PFSK-1 (cell line): Measurements from ENCODE around the gene AMPD3.

Experiments used
- FOXP2 ChIP-seq: optimal IDR thresholded peaks from 2 replicates; pipeline ENCODE3; 2011; ENCODE audit warnings: borderline replicate concordance, control low read depth, inconsistent platforms; ENCODE audit not compliant: insufficient read depth; ENCODE audit errors: extremely low read length, extremely low read depth
- POLR2AphosphoS5 ChIP-seq: IDR thresholded peaks from 2 replicates; pipeline ENCODE4 v1.6.1; 2012; ENCODE audit warnings: low read depth, mild to moderate bottlenecking, control low read depth, low read length, moderate library complexity
- SIN3A ChIP-seq: IDR thresholded peaks from 2 replicates; pipeline ENCODE4 v1.6.1; 2012; ENCODE audit warnings: mild to moderate bottlenecking, low read length, moderate library complexity, borderline replicate concordance; ENCODE audit not compliant: insufficient read depth
- TAF1 ChIP-seq: IDR thresholded peaks from 2 replicates; pipeline ENCODE4 v1.6.1; 2012; ENCODE audit warnings: low read length, control low read depth, borderline replicate concordance; ENCODE audit not compliant: insufficient read depth
- TF ChIP-seq, protein P1 (sequence below), 2 experiments: IDR thresholded peaks; 2 replicates each; pipeline versions ENCODE4 v1.6.1 to v1.8.0; 2011 to 2012; ENCODE audit warnings: low read depth in 2 of 2, low read length in 2 of 2, control low read depth in 1 of 2, inconsistent platforms in 1 of 2, mild to moderate bottlenecking in 1 of 2, moderate library complexity in 1 of 2; ENCODE audit not compliant: insufficient read depth in 1 of 2

AMPD3 gene

DNA sequence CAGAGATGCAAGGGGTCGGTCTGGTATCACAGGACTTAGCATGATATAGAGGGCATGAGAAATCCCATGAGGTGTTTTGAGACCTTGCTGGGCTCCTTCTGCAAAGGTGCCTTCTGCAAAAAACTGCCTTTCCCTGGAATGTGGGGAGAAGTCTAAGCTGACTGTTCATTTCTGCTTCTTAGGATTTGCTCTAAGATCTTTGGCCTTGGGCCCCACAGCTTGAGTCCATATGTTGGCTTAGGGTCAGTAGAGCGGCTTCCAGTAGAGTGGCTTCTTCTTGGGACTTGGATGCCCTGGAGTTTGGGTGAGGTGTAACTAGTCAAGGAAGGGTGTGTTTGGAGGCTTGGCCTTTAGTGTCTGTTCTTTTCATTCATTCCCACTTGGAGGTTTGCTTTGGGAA is 37.0 kb downstream of the AMPD3 start:
- TF ChIP-seq TAF1 (no peak), FOXP2 (no peak), POLR2AphosphoS5 (no peak), SIN3A (no peak)
- TF ChIP-seq, protein P1, sequence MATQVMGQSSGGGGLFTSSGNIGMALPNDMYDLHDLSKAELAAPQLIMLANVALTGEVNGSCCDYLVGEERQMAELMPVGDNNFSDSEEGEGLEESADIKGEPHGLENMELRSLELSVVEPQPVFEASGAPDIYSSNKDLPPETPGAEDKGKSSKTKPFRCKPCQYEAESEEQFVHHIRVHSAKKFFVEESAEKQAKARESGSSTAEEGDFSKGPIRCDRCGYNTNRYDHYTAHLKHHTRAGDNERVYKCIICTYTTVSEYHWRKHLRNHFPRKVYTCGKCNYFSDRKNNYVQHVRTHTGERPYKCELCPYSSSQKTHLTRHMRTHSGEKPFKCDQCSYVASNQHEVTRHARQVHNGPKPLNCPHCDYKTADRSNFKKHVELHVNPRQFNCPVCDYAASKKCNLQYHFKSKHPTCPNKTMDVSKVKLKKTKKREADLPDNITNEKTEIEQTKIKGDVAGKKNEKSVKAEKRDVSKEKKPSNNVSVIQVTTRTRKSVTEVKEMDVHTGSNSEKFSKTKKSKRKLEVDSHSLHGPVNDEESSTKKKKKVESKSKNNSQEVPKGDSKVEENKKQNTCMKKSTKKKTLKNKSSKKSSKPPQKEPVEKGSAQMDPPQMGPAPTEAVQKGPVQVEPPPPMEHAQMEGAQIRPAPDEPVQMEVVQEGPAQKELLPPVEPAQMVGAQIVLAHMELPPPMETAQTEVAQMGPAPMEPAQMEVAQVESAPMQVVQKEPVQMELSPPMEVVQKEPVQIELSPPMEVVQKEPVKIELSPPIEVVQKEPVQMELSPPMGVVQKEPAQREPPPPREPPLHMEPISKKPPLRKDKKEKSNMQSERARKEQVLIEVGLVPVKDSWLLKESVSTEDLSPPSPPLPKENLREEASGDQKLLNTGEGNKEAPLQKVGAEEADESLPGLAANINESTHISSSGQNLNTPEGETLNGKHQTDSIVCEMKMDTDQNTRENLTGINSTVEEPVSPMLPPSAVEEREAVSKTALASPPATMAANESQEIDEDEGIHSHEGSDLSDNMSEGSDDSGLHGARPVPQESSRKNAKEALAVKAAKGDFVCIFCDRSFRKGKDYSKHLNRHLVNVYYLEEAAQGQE (IDR thresholded peaks at IDR 0.05; ENCODE audit: insufficient read depth in 1 of 2, low read depth in 2 of 2, low read length in 2 of 2), result no peak

DNA sequence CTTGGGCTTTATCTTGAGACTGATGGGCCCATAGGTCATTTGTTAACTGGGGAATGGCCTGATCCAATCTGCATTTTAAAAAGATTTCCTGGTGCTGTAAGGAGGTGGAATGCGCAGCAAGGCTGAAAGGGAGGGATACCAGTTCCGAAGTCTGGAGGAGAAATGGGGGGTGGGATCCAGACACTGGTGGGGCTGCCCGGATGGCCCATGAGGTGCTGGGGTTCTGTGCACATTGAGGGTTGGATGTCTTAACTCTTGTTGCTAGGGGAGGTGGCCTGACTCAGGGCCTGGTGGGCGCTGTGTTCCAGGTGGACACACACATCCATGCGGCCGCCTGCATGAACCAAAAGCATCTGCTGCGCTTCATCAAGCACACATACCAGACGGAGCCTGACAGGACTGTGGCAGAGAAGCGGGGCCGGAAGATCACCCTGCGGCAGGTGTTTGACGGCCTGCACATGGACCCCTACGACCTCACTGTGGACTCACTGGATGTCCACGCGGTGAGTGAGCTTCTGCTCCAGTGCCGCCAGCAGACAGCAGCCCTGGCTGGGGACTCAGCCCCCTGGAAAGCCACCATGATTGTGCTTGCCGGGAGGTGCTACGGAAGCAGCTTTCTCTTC is 38.1 kb downstream of the AMPD3 start:
- TF ChIP-seq TAF1, result no peak
- no peak for TF ChIP-seq SIN3A
- TF ChIP-seq, protein P1 (IDR thresholded peaks at IDR 0.05; ENCODE audit: insufficient read depth in 1 of 2, low read depth in 2 of 2, low read length in 2 of 2), result no peak
- no peak for TF ChIP-seq FOXP2
- no peak for TF ChIP-seq POLR2AphosphoS5

DNA sequence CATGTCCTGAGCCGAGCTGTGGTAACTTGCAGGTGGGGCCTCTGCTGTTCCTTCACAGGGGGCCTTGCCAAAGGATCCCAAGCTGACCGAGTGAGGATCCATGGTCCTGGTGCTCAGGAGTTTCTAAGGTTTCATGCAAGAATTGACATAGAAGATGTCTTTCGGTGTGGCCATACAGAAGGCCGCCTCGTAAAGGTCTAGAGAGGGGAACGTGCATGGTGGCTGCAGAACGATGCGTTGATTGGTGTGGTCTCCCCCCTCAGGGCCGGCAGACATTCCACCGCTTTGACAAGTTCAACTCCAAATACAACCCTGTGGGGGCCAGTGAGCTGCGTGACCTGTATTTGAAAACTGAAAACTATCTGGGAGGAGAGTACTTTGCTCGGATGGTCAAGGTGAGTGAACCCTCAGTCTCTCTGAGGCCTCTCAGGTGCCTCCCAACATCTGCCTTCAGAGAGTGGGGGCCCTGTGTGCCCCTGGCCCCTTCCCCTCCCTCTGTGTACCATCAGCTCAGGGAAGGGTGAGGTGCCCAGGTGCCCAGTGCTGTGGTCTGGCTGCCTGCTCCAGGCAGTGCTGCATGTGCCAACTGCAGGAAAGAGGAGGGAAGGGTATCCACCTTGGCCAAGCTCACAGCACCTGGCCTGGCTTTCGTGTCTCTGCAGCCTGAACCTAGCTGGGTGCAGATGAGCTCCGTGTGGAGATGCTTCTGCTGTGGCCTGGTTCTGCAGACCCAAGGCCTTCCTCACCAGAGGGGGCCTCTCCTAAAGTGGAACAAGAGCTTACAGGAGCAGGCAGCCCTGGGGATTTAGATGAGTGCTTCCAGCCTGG is 39.8 kb downstream of the AMPD3 start:
- TF ChIP-seq, protein P1 (IDR thresholded peaks at IDR 0.05; ENCODE audit: insufficient read depth in 1 of 2, low read depth in 2 of 2, low read length in 2 of 2), result no peak
- TF ChIP-seq TAF1 (no peak), POLR2AphosphoS5 (no peak), SIN3A (no peak), FOXP2 (no peak)

DNA sequence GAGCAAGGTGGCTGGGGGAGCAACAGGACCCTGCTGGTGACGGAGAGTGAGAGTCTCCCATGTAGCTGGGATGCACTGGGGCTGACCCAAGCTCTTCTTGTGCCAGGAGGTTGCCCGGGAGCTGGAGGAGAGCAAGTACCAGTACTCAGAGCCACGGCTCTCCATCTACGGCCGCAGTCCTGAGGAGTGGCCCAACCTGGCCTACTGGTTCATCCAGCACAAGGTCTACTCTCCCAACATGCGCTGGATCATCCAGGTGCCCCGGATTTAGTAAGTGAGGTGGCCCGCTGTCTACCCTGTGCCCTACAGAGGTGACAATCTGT is 40.4 kb downstream of the AMPD3 start:
- TF ChIP-seq SIN3A (no peak), FOXP2 (no peak), POLR2AphosphoS5 (no peak), TAF1 (no peak)
- TF ChIP-seq, protein P1 (IDR thresholded peaks at IDR 0.05; ENCODE audit: insufficient read depth in 1 of 2, low read depth in 2 of 2, low read length in 2 of 2), result no peak
